GM19463 (cell line): ENCODE results near the gene FARS2.
A peak's percentile ranks its signal among the peaks of the same experiment; 100 is the strongest.
"Not testable (repeated sequence)": the region's sequence is repeated elsewhere in the genome, so short reads cannot be mapped to it uniquely, and the experiment has no call there.

ENCODE experiments used
- ATAC-seq: cut with Tn5 transposase; IDR thresholded peaks from one replicate; pipeline ENCODE4 v1.9.1; 2021; ENCODE audit warnings: mild to moderate bottlenecking, moderate library complexity; ENCODE audit not compliant: unreplicated experiment

Gene FARS2

GRCh38 chr6:5564746-5565145, 303.4 kb downstream of the FARS2 start:
- ATAC-seq, result not testable (repeated sequence)

- no peak for ATAC-seq
Measured at GRCh38 chr6:5565971-5566370, 304.7 kb downstream of the FARS2 start.

- ATAC-seq, result peak; percentile 76
Measured at GRCh38 chr6:5566718-5567117, 305.4 kb downstream of the FARS2 start.

- ATAC-seq, result no peak
Measured at GRCh38 chr6:5567352-5567751, 306.0 kb downstream of the FARS2 start.

- no peak for ATAC-seq
Measured at GRCh38 chr6:5567890-5568289, 306.6 kb downstream of the FARS2 start.

- no peak for ATAC-seq
Measured at GRCh38 chr6:5569491-5569890, 308.2 kb downstream of the FARS2 start.

GRCh38 chr6:5570641-5571040, 309.3 kb downstream of the FARS2 start:
- ATAC-seq, result no peak

GRCh38 chr6:5580736-5581581, 319.6 kb downstream of the FARS2 start:
- no peak for ATAC-seq

- ATAC-seq, result no peak
Measured at GRCh38 chr6:5582762-5583161, 321.4 kb downstream of the FARS2 start.

GRCh38 chr6:5583528-5583927, 322.2 kb downstream of the FARS2 start:
- no peak for ATAC-seq

GRCh38 chr6:5584078-5584482, 322.8 kb downstream of the FARS2 start:
- ATAC-seq, result no peak

GRCh38 chr6:5587648-5588047, 326.3 kb downstream of the FARS2 start:
- no peak for ATAC-seq

- no peak for ATAC-seq
Measured at GRCh38 chr6:5589422-5590141, 328.3 kb downstream of the FARS2 start.

- ATAC-seq, result no peak
Measured at GRCh38 chr6:5590187-5590586, 328.9 kb downstream of the FARS2 start.

- ATAC-seq, result no peak
Measured at GRCh38 chr6:5592886-5593519, 331.7 kb downstream of the FARS2 start.

- no peak for ATAC-seq
Measured at GRCh38 chr6:5595184-5595583, 333.9 kb downstream of the FARS2 start.

GRCh38 chr6:5597413-5597812, 336.1 kb downstream of the FARS2 start:
- no peak for ATAC-seq

GRCh38 chr6:5598123-5598522, 336.8 kb downstream of the FARS2 start:
- no peak for ATAC-seq

- no peak for ATAC-seq
Measured at GRCh38 chr6:5599127-5599526, 337.8 kb downstream of the FARS2 start.

- ATAC-seq, result no peak
Measured at GRCh38 chr6:5605937-5606336, 344.6 kb downstream of the FARS2 start.

- ATAC-seq, result no peak
Measured at GRCh38 chr6:5606546-5606945, 345.2 kb downstream of the FARS2 start.

- ATAC-seq, result no peak
Measured at GRCh38 chr6:5610640-5611039, 349.3 kb downstream of the FARS2 start.
